T-helper 2 cell treated with Interferon-gamma antibody and Interleukin-4, amounts not matched to agents 100 ng/mL and 5 ng/mL, for 36 hours (primary cell): ENCODE results near the gene FIG4. TPM values are rescaled to one million over a fixed set of nuclear protein-coding genes. Genes with fewer than 3 reads are reported as not detected.
"Not testable (repeated sequence)": the region's sequence is repeated elsewhere in the genome, so short reads cannot be mapped to it uniquely, and the experiment has no call there.

Experiments used
- intact Hi-C: fragments of 100-400 bp; cut with micrococcal nuclease; formaldehyde crosslinking; loops from one replicate; pipeline ENCODE4 v1.15.1; 2023
- total RNA-seq: library from RNA; stranded (reverse); gene quantifications from 2 replicates; pipeline ENCODE4 v1.2.3, GENCODE V29; 2022

The FIG4 gene
- total RNA-seq, 1 donor from 2014 or later: 9.1 TPM

DNA sequence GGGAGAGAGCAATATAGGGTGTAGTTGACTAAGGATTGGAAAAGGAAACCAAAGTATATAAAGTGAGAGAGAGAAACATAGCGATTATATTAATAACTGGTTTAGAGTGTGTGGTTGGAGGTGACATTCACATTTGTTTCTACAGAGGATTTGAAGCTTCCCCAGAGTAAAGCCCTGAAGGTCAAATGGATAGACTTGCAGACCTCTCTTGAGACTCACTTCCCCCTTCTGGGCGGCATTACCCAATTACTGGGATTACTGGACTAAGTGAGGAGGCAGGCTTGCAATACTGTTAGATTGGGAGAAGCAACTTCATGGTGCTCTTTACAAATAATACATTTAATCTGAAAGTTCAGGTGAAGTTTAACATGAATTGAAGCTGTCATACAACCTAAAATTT is 10.7 kb downstream of the FIG4 start:
- intact Hi-C loops: no loop called here

DNA sequence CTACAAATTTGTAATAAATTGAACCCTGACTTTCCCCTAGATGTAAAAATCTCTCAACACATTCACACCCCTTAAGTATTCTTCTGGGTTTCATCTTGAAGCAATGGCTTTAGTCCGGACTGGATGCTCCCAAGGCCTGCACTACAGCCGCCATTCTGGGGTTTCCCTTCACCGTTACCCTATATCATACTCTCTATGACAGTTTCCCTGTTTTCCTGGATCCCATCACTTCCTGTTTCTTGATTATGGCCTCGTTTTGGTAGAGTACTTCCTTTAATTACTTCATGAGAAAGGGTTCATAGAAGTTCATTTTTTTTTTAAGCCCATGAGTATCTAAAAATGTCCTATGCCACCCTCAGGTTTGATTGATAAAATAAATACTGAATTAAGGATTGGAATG is 11.7 kb downstream of the FIG4 start:
- intact Hi-C loops: no loop called here

- intact Hi-C loops: loop anchor here (1.0 to 5.0 kb wide), 5 partner anchors 14 to 685 kb away; partner anchors contain the start of genes AK9, FIG4 and WASF1
These were observed 14.2 kb downstream of the FIG4 start for GRCh38 chr6:109705258-109705657.

DNA sequence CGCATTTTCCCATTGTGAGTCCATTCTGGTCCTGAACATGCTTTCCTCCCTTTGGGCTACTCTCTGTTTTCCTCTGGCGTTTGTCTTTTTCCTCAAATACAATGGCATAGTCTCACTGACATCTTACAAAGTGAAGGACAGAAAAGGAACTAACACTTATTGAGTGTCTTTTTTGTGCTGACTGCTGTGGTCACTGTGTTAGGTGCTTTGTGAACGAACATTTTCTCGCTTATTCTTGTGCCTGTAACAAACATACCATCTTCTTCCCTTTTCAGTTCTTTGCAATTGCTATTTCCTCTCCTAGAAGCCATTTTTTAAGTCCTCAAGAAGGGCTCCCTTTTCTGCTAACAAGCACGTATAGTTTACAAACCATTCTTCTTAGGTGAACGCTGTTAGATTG is 15.4 kb downstream of the FIG4 start:
- intact Hi-C loops: loop anchor here (5.0 kb wide), 1 partner anchor 471 kb away; the partner anchor contains the start of gene WASF1

DNA sequence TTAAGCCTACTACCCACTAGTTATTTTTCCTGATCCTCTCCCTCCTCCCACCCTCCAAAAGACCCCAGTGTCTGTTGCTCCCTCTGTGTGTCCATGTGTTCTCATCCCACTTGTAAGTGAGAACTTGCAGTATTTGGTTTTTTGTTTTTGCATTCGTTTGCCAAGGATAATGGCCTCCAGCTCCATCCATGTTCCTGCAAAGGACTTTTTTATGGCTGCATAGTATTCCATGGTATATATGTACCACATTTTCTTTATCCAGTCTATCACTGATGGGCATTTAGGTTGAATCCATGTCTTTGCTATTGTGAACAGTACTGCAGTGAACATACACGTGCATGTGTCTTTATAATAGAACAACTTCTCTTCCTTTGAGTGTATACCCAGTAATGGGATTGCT is 17.0 kb downstream of the FIG4 start:
- intact Hi-C loops: loop anchor here (5.0 kb wide), 1 partner anchor 469 kb away; the partner anchor contains the start of gene WASF1

DNA sequence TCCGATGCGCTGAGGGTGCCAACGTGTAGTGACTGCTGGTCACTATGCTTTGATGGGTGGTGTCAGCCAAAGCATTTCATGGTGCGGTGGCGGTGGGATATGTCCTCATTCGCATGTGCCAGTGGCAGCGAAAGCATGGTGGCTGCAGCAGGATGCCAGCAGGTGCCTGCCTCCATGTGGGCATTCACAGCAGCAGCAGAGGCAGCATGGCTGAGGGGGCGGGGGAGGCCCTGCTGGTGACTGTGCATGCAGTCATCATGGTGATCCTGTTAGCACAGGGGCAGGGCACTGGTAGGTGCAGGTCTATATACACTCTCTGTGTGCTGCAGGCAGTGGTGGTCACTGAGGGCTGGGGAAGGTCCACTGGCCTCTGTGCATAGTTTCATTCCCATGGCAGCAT is 22.0 kb downstream of the FIG4 start:
- intact Hi-C loops: no loop called here

- intact Hi-C loops: no loop called here
These were observed 23.1 kb downstream of the FIG4 start for GRCh38 chr6:109714166-109714565.

GRCh38 chr6:109714611-109715010 is 23.5 kb downstream of the FIG4 start:
- intact Hi-C loops: no loop called here

- intact Hi-C loops: no loop called here
These were observed 24.5 kb downstream of the FIG4 start for GRCh38 chr6:109715616-109716015.

DNA sequence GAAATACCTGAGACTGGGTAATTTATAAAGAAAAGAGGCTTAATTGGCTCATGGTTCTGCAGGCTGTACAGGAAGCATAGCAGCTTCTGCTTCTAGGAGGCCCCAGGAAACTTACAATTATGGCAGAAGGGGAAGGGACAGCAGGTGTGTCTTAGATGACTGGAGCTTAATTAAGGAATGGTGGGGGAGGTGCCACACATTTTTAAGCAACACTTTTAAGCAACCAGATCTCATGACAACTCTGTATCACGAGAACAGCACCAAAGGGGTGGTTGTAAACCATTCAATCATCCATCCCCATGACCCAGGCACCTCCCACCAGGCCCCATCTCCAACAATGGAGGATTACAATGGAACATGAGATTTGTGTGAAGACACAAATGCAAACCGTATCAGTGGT is 26.9 kb downstream of the FIG4 start:
- intact Hi-C loops: no loop called here

DNA sequence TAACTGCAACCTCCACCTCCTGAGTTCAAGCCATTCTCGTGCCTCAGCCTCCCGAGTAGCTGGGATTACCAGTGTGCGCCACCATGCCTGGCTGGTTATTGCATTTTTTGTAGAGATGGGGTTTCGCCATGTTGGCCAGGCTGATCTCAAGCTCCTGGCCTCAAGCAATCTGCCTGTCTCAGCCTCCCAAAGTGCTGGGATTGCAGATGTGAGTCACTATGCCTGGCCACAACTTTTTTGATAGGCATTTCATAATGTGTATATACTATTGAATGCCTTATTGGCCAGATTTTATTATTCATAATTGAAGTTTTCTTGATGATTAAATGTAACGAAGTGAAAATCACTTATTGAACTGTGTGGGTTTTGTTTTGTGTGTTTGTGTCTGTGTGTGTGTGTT is 27.9 kb downstream of the FIG4 start:
- intact Hi-C loops: no loop called here

DNA sequence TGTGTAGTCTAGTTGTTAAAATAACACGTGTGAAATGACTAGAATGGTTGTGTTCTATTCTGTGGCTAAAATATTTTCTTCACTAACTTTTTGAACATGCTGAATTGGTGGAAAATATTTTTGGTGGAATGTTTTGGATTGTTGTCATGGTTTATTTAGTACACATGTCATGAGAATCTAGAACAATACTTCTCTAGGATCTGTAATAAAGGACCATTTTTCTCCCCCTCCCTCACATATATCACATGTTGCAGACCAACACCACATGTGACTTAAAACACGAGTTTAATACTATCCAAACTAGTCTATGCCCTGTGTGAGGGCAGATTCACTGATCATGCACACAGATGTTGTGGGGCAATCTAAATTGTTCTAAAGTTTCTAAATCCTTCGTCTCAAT is 29.2 kb downstream of the FIG4 start:
- intact Hi-C loops: no loop called here

GRCh38 chr6:109722011-109722410 is 30.9 kb downstream of the FIG4 start:
- intact Hi-C loops: no loop called here

- intact Hi-C loops: no loop called here
These were observed 31.6 kb downstream of the FIG4 start for GRCh38 chr6:109722564-109723254.

DNA sequence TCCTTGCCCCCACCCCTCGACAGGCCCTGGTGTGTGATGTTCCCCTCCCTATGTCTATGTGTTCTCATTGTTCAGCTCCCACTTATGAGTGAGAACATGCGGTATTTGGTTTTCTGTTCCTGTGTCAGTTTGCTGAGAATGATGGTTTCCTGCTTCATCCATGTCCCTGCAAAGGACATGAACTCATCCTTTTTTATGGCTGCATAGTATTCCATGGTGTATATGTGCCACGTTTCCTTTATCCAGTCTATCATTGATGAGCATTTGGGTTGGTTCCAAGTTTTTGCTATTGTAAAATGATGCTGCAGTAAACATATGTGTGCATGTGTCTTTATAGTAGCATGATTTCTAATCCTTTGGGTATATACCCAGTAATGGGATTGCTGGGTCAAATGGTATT is 34.2 kb downstream of the FIG4 start:
- intact Hi-C loops: not testable (repeated sequence)

GRCh38 chr6:109736273-109737025 is 45.4 kb downstream of the FIG4 start:
- intact Hi-C loops: no loop called here

- intact Hi-C loops: no loop called here
These were observed 47.2 kb downstream of the FIG4 start for GRCh38 chr6:109738255-109738654.

- intact Hi-C loops: no loop called here
These were observed 47.6 kb downstream of the FIG4 start for GRCh38 chr6:109738667-109739066.

GRCh38 chr6:109739686-109740085 is 48.6 kb downstream of the FIG4 start:
- intact Hi-C loops: no loop called here

DNA sequence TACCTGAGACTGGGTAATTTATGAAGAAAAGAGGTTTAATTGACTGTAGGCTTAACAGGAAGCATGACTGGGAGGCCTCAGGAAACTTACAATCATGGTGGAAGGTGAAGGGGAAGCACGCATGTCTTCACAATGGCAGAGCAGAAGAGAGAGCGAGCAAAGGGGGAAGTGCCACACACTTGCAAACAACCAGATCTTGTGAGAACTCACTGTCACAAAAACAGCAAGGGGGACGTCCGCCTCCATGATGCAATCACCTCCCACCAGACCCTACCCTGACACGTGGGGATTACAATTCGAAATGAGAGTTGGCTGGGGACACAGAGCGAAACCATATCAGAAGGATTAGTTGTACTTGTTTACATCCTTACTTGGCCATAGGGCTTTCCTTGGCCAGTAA is 49.7 kb downstream of the FIG4 start:
- intact Hi-C loops: no loop called here

- intact Hi-C loops: no loop called here
These were observed 52.6 kb downstream of the FIG4 start for GRCh38 chr6:109743739-109744138.

GRCh38 chr6:109744779-109745178 is 53.7 kb downstream of the FIG4 start:
- intact Hi-C loops: not testable (repeated sequence)

DNA sequence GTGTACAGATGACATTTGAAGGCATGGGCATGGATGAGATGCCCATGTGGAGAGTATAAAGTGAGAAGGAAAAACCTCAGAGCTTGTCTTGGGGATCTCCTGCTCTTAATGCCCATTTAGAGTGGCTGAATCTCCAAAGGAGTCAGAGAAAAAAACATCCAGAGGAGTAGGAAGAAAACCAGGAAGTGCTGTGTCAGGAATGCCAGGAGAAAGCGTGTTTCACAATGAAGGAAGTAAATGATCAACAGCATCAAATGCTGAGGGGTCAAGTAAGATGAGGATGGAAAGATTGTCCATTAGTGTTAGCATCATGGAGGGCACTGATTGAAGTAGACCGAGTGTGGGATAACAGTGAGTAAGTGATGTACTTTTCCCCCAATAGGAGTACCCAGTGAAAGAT is 56.1 kb downstream of the FIG4 start:
- intact Hi-C loops: no loop called here
